SK-N-SH treated with all-trans-retinoic acid at 6 μM for 48 hours (cell line): ENCODE results near the gene RGS7BP.

Experiments used
- ATAC-seq: fragments of 200-7000 bp; cut with Tn5 transposase; 3 replicates; pipeline ENCODE4 v1.9.1; 2020; ENCODE audit warnings: mild to moderate bottlenecking, moderate library complexity
- ARNTL ChIP-seq: fragments of 450-650 bp; formaldehyde crosslinking; IDR thresholded peaks from 2 replicates; pipeline ENCODE4 v1.5.0; 2020; ENCODE audit warnings: low read depth, mild to moderate bottlenecking, moderate library complexity, borderline replicate concordance
- CREB5 ChIP-seq: fragments of 250-450 bp; sonication (Bioruptor Pico); IDR thresholded peaks from 2 replicates; pipeline ENCODE4 v1.5.1; 2020; ENCODE audit warnings: low read depth, mild to moderate bottlenecking, moderate library complexity
- CSDC2 ChIP-seq: fragments of 250-450 bp; sonication (Bioruptor Pico); IDR thresholded peaks from 2 replicates; pipeline ENCODE4 v1.5.0; 2020; ENCODE audit warnings: mild to moderate bottlenecking, moderate library complexity
- CSRNP3 ChIP-seq: fragments of 250-450 bp; sonication (Bioruptor Pico); IDR thresholded peaks from 2 replicates; pipeline ENCODE4 v1.5.1; 2021; ENCODE audit warnings: mild to moderate bottlenecking, moderate library complexity
- GLIS3 ChIP-seq: fragments of 250-450 bp; sonication (Bioruptor Pico); IDR thresholded peaks from 2 replicates; pipeline ENCODE4 v1.5.0; 2020; ENCODE audit warnings: mild to moderate bottlenecking, moderate library complexity
- ISL1 ChIP-seq: fragments of 250-450 bp; sonication (Bioruptor Pico); IDR thresholded peaks from 2 replicates; pipeline ENCODE4 v2.1.2; 2022; ENCODE audit warnings: mild to moderate bottlenecking, moderate library complexity
- PATZ1 ChIP-seq: fragments of 250-450 bp; sonication (Bioruptor Pico); IDR thresholded peaks from 2 replicates; pipeline ENCODE4 v1.8.0; 2020; ENCODE audit warnings: mild to moderate bottlenecking, moderate library complexity, borderline replicate concordance
- POU6F1 ChIP-seq: fragments of 250-450 bp; sonication (Bioruptor Pico); IDR thresholded peaks from 2 replicates; pipeline ENCODE4 v1.8.0; 2021; ENCODE audit warnings: low read depth, mild to moderate bottlenecking, moderate library complexity, borderline replicate concordance
- PPARA ChIP-seq: fragments of 250-450 bp; sonication (Bioruptor Pico); IDR thresholded peaks from 2 replicates; pipeline ENCODE4 v1.5.0; 2020; ENCODE audit warnings: mild to moderate bottlenecking, borderline replicate concordance
- SNAI2 ChIP-seq: fragments of 250-450 bp; sonication (Bioruptor Pico); IDR thresholded peaks from 2 replicates; pipeline ENCODE4 v1.5.0; 2020; ENCODE audit warnings: mild to moderate bottlenecking, moderate library complexity
- TOX ChIP-seq: fragments of 250-450 bp; sonication (Bioruptor Pico); IDR thresholded peaks from 2 replicates; pipeline ENCODE4 v1.8.0; 2021; ENCODE audit warnings: mild to moderate bottlenecking, moderate library complexity, borderline replicate concordance
- TSHZ2 ChIP-seq: fragments of 250-450 bp; sonication (Bioruptor Pico); IDR thresholded peaks from 2 replicates; pipeline ENCODE4 v1.5.0; 2020; ENCODE audit warnings: mild to moderate bottlenecking, moderate library complexity
- ZFP3 ChIP-seq: fragments of 250-450 bp; sonication (Bioruptor Pico); IDR thresholded peaks from 2 replicates; pipeline ENCODE4 v1.5.0; 2020; ENCODE audit warnings: mild to moderate bottlenecking, moderate library complexity
- ZFP30 ChIP-seq: fragments of 450-650 bp; formaldehyde crosslinking; IDR thresholded peaks from 2 replicates; pipeline ENCODE4 v1.5.0; 2022; ENCODE audit warnings: mild to moderate bottlenecking, moderate library complexity
- ZNF565 ChIP-seq: fragments of 450-650 bp; formaldehyde crosslinking; conservative IDR thresholded peaks from 2 replicates; pipeline ENCODE4 v1.5.0; 2020; ENCODE audit warnings: low read depth, mild to moderate bottlenecking, moderate library complexity
- ZNF8 ChIP-seq: fragments of 450-650 bp; formaldehyde crosslinking; IDR thresholded peaks from 2 replicates; pipeline ENCODE4 v1.5.0; 2020; ENCODE audit warnings: mild to moderate bottlenecking, moderate library complexity

Gene RGS7BP

GRCh38 chr5:64518793-64519192 is 13.0 kb downstream of the RGS7BP start (continued):
- TF ChIP-seq CREB5 (CRISPR knock-in tag): no peak
- TF ChIP-seq PATZ1 (CRISPR knock-in tag): no peak
- no peak for TF ChIP-seq ZNF8 (CRISPR knock-in tag)

GRCh38 chr5:64519263-64519662 is 13.4 kb downstream of the RGS7BP start:
- TF ChIP-seq CSRNP3 (no peak), CSDC2 (CRISPR knock-in tag) (no peak), ZNF8 (CRISPR knock-in tag) (no peak), GLIS3 (CRISPR knock-in tag) (no peak)
- TF ChIP-seq, all 23 proteins: peak for 0
- no peak for ATAC-seq

GRCh38 chr5:64526734-64527439 is 21.1 kb downstream of the RGS7BP start:
- ATAC-seq: no peak
- TF ChIP-seq PPARA (CRISPR knock-in tag): no peak
- TF ChIP-seq ZFP30 (CRISPR knock-in tag): no peak
- TF ChIP-seq SNAI2: no peak
- no peak for TF ChIP-seq CSDC2 (CRISPR knock-in tag)
- no peak for TF ChIP-seq CSRNP3
- TF ChIP-seq TOX (CRISPR knock-in tag): no peak
- no peak for TF ChIP-seq ARNTL (CRISPR knock-in tag)
- no peak for TF ChIP-seq ZFP3 (CRISPR knock-in tag)
- no peak for TF ChIP-seq ZNF565 (CRISPR knock-in tag)
- TF ChIP-seq TSHZ2 (CRISPR knock-in tag): no peak
- no peak for TF ChIP-seq GLIS3 (CRISPR knock-in tag)
- no peak for TF ChIP-seq PATZ1 (CRISPR knock-in tag)
- TF ChIP-seq ISL1 (CRISPR knock-in tag): no peak
- TF ChIP-seq POU6F1: no peak
- no peak for TF ChIP-seq ZNF8 (CRISPR knock-in tag)
- no peak for TF ChIP-seq CREB5 (CRISPR knock-in tag)
